Panc1 (cell line): ENCODE data around the gene ROBO4. TPM values are rescaled to one million over a fixed set of nuclear protein-coding genes. Genes with fewer than 3 reads are reported as not detected.

Experiments
- ATAC-seq: fragments of 200-7000 bp; cut with Tn5 transposase; 2 replicates; pipeline ENCODE4 v1.9.1; 2020; ENCODE audit warnings: mild to moderate bottlenecking, moderate library complexity
- BruUV-seq: library from RNA; stranded (reverse); fragments of 400-500 nt; replicated peaks from 2 replicates; lab custom pipeline; 2021; lab: Mats Ljungman, UMichigan
- CTCF ChIA-PET: fragments of 300-600 bp; sonication (Branson Sonifier 250); formaldehyde crosslinking; loops from one replicate; lab custom pipeline; 2022; ENCODE audit warnings: antibody characterized with exemption; lab: Charles Lee
- POLR2A ChIA-PET: fragments of 300-600 bp; sonication (Branson Sonifier 250); formaldehyde crosslinking; loops from one replicate; lab custom pipeline; 2022; ENCODE audit warnings: antibody characterized with exemption; lab: Charles Lee
- DNase-seq: peaks from one replicate; pipeline ENCODE4 v3.0.0-alpha.2; 2010; ENCODE audit warnings: low read depth, low spot score
- H3K27ac ChIP-seq: 2 replicates; pipeline ENCODE4 v1.5.1; 2011; ENCODE audit warnings: mild to moderate bottlenecking, low read length, inconsistent platforms
- H3K27me3 ChIP-seq: fragments of 200-500 bp; sonication (Bioruptor generic); 2 replicates; pipeline ENCODE4 v1.6.0; 2014; ENCODE audit warnings: low read length, inconsistent platforms; ENCODE audit not compliant: control insufficient read depth, insufficient read depth
- H3K36me3 ChIP-seq: fragments of 200-500 bp; sonication (Bioruptor generic); 2 replicates; pipeline ENCODE4 v1.5.1; 2014; ENCODE audit warnings: inconsistent platforms, mild to moderate bottlenecking, low read length, moderate library complexity; ENCODE audit not compliant: control insufficient read depth, insufficient read depth
- H3K4me1 ChIP-seq: 2 replicates; pipeline ENCODE4 v1.5.1; 2011; ENCODE audit warnings: inconsistent platforms, mild to moderate bottlenecking, low read length, moderate library complexity; ENCODE audit not compliant: control insufficient read depth, insufficient read depth
- H3K4me3 ChIP-seq, 2 experiments: 2 replicates each; pipeline ENCODE4 v1.5.1; 2011 to 2012; ENCODE audit warnings: low read depth in 2 of 2, low read length in 2 of 2, mild to moderate bottlenecking in 2 of 2, inconsistent platforms in 1 of 2, moderate library complexity in 1 of 2
- H3K9me3 ChIP-seq: fragments of 200-500 bp; sonication (Bioruptor generic); 2 replicates; pipeline ENCODE4 v1.5.1; 2014; ENCODE audit warnings: low read depth, mild to moderate bottlenecking, inconsistent platforms, low read length, moderate library complexity; ENCODE audit not compliant: control insufficient read depth, insufficient read depth
- CTCF ChIP-seq: fragments of 450-650 bp; IDR thresholded peaks from 2 replicates; pipeline ENCODE4 v1.5.1; 2017; ENCODE audit warnings: mild to moderate bottlenecking
- POLR2AphosphoS5 ChIP-seq: IDR thresholded peaks from 2 replicates; pipeline ENCODE4 v1.6.1; 2012; ENCODE audit warnings: mild to moderate bottlenecking, low read depth, low read length, moderate library complexity
- REST ChIP-seq, 2 experiments: IDR thresholded peaks; 2 replicates each; pipeline ENCODE4 v1.6.1; 2011 to 2012; ENCODE audit warnings: low read depth in 2 of 2, control low read depth in 1 of 2, low read length in 1 of 2, mild to moderate bottlenecking in 1 of 2, moderate library complexity in 1 of 2; ENCODE audit not compliant: insufficient read depth in 1 of 2
- SIN3A ChIP-seq: IDR thresholded peaks from 2 replicates; pipeline ENCODE4 v1.6.1; 2012; ENCODE audit warnings: low read depth, mild to moderate bottlenecking, low read length, moderate library complexity, borderline replicate concordance; ENCODE audit not compliant: insufficient read depth
- TCF7L2 ChIP-seq: IDR thresholded peaks from 2 replicates; pipeline ENCODE4 v1.6.1; 2011; ENCODE audit warnings: mild to moderate bottlenecking, low read depth, low read length, inconsistent platforms
- in situ Hi-C: cut with HindIII; loops from 2 replicates; pipeline ENCODE4 v1.10.0; 2016; ENCODE audit warnings: low sequenced_read_pairs, low pct_unique_long_range_greater_than_20kb
- intact Hi-C: fragments of 100-400 bp; cut with micrococcal nuclease; formaldehyde crosslinking; loops from one replicate; pipeline ENCODE4 v1.10.0; 2022; ENCODE audit not compliant: unreplicated experiment
- total RNA-seq: library from RNA; stranded (reverse); gene quantifications from one replicate; pipeline ENCODE4 v1.2.1, GENCODE V29; 2021; ENCODE audit not compliant: unreplicated experiment

The ROBO4 gene
- total RNA-seq, 1 experiment from 2014 or later: 0.26 TPM

GRCh38 chr11:124893781-124894401 lies 3.8 kb downstream of the ROBO4 start:
- CTCF ChIA-PET: no interaction called here
- TF ChIP-seq REST (IDR thresholded peaks at IDR 0.05; ENCODE audit: insufficient read depth in 1 of 2, low read depth in 2 of 2, low read length in 1 of 2) (no peak), POLR2AphosphoS5 (no peak), SIN3A (no peak), TCF7L2 (no peak), CTCF (no peak)
- Histone ChIP-seq H3K27ac (no peak overlapping the region), H3K4me1 (0 out of 2 replicates have a peak, but pooled peaks cover 3% of the 10 kb centered on the region), H3K4me3 (no peak overlapping the region), H3K36me3 (no peaks in the 10 kb centered on the region), H3K27me3 (peaks cover 5% of the 10 kb centered on the region), H3K9me3 (no peaks in the 10 kb centered on the region)
- ATAC-seq: no peak
- in situ Hi-C loops (no loop called here), intact Hi-C loops (no loop called here)
- POLR2A ChIA-PET: no interaction called here
- DNase-seq: no peak
- BruUV-seq: no TSS peak

- no peak for TF ChIP-seq TCF7L2
- TF ChIP-seq REST (IDR thresholded peaks at IDR 0.05; ENCODE audit: insufficient read depth in 1 of 2, low read depth in 2 of 2, low read length in 1 of 2): no peak
- no peak for TF ChIP-seq POLR2AphosphoS5
- TF ChIP-seq CTCF: no peak
- TF ChIP-seq SIN3A: no peak
- in situ Hi-C loops (no loop called here), intact Hi-C loops (no loop called here)
- Histone ChIP-seq H3K9me3 (no peaks in the 10 kb centered on the region), H3K4me1 (0 out of 2 replicates have a peak, but pooled peaks cover 2% of the 10 kb centered on the region), H3K27ac (no peak overlapping the region), H3K27me3 (peaks cover 9% of the 10 kb centered on the region), H3K4me3 (no peak overlapping the region), H3K36me3 (no peaks in the 10 kb centered on the region)
- ChIA-PET CTCF (no interaction called here), POLR2A (no interaction called here)
- BruUV-seq: no TSS peak
- no peak for ATAC-seq
- DNase-seq: no peak
These were observed 4.8 kb downstream of the ROBO4 start for GRCh38 chr11:124892750-124893454.
